Esophagus muscularis mucosa (tissue), 4 donors: ENCODE data around the gene YBX2. TPM values are rescaled to one million over a fixed set of nuclear protein-coding genes. Genes with fewer than 3 reads are reported as not detected.

Experiments
- DNase-seq: peaks from one replicate; pipeline ENCODE4 v3.0.0-alpha.2; 2017; ENCODE audit errors: extremely low spot score
- H3K27ac ChIP-seq, 4 donors: fragments of 200-600 bp; sonication (generic); replicated peaks in 1 of 4; 1 replicate in 3 of 4; 2 replicates in 1 of 4; pipeline ENCODE4 v1.5.1; 2016 to 2019; ENCODE audit warnings: mild to moderate bottlenecking in 1 of 4
- H3K27me3 ChIP-seq, 4 donors: fragments of 200-600 bp; sonication (generic); one replicate each; pipeline versions ENCODE4 v1.5.1 to v1.6.0; 2016 to 2019
- H3K36me3 ChIP-seq, 4 donors: fragments of 200-600 bp; sonication (generic); one replicate each; pipeline ENCODE4 v1.5.1; 2016 to 2019
- H3K4me1 ChIP-seq, 4 donors: fragments of 200-600 bp; sonication (generic); one replicate each; pipeline ENCODE4 v1.5.1; 2016 to 2019
- H3K4me3 ChIP-seq, 4 donors: fragments of 200-600 bp; sonication (generic); 1 replicate in 2 of 4; 2 replicates in 2 of 4; pipeline ENCODE4 v1.5.1; 2016 to 2019; ENCODE audit warnings: mild to moderate bottlenecking in 4 of 4, moderate library complexity in 1 of 4
- H3K9me3 ChIP-seq, 4 donors: fragments of 200-600 bp; sonication (generic); 1 replicate in 3 of 4; 2 replicates in 1 of 4; pipeline ENCODE4 v1.5.1; 2016 to 2019
- CTCF ChIP-seq, 3 experiments: fragments of 200-600 bp in 2 of 3; fragments of 450-650 bp in 1 of 3; sonication (generic) in 2 of 3; IDR thresholded peaks; one replicate each; pipeline ENCODE4 v1.5.1; 2017 to 2019; ENCODE audit warnings: antibody characterized with exemption in 3 of 3, mild to moderate bottlenecking in 2 of 3, moderate library complexity in 1 of 3
- EP300 ChIP-seq: sonication (generic); formaldehyde crosslinking; IDR thresholded peaks from one replicate; pipeline ENCODE4 v1.6.1; 2017; ENCODE audit warnings: antibody characterized with exemption
- POLR2A ChIP-seq: fragments of 450-650 bp; IDR thresholded peaks from one replicate; pipeline ENCODE4 v1.6.1; 2017; ENCODE audit warnings: antibody characterized with exemption, moderate library complexity, mild to moderate bottlenecking, low read depth
- POLR2AphosphoS5 ChIP-seq, 2 donors: sonication (generic); formaldehyde crosslinking; IDR thresholded peaks; one replicate each; pipeline ENCODE4 v1.6.1; 2017; ENCODE audit warnings: antibody characterized with exemption in 2 of 2
- WGBS: methylation state at CpG from one replicate; pipeline ENCODE4 v1.1.5; 2018; 5-methylcytosine and 5-hydroxymethylcytosine counted together
- intact Hi-C: fragments of 100-400 bp; cut with DNase I; formaldehyde crosslinking; loops from one replicate; pipeline ENCODE4 v1.15.1; 2023
- total RNA-seq, 4 donors: library from RNA; depleted of rRNA; stranded (reverse); fragments of >200 nt; gene quantifications; one replicate each; pipeline versions ENCODE4 v1.1.0 to v1.2.1, GENCODE V29; 2016

YBX2 gene
- total RNA-seq, 4 donors from 2014 or later: 3.6 to 8.7 (median 4.4) TPM

- H3K4me3 ChIP-seq: peak overlapping the region in 2 of 4 donors; percentile 31 to 46
- WGBS: 16% methylated on average over 5 of the region's 6 CpGs
- peaks cover 62 to 92% (median 89%) of the 10 kb centered on the region in 4 donors for H3K4me1 ChIP-seq
- H3K9me3 ChIP-seq: no peaks in the 10 kb centered on the region
- DNase-seq: no peak
- peaks cover 0 to 37% (median 4%) of the 10 kb centered on the region in 4 donors for H3K27me3 ChIP-seq
- H3K36me3 ChIP-seq: peaks cover 0 to 5% (median 3%) of the 10 kb centered on the region in 4 donors
- intact Hi-C loops: no loop called here
- peak overlapping the region; percentile 81 to 96 (median 92) for H3K27ac ChIP-seq
- TF ChIP-seq POLR2AphosphoS5 (IDR thresholded peaks at IDR 0.05) (peak in 1 of 2 donors; percentile 22), POLR2A (no peak), CTCF (IDR thresholded peaks at IDR 0.05) (no peak), EP300 (no peak)
These were observed 1.7 kb downstream of the YBX2 start for GRCh38 chr17:7292729-7293128.

DNA sequence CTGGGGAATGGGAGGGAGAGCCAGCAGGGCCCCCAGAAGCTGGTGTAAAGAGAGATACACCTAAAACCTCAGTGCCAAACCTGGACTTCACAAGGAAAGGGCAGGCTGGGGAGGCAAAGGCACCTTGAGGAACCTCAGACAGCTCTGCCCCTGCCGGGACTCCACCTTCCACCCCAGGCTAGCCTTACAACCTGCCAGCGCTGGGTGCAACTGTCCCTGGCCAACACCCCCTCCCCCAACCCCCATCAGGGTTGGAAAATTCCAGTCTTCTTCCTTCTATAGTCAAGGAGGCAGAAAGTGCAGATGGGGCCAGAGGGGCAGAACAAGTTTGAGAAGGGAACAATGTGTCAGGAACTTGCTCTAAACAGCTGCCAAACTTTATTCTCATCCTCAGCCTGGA is 2.2 kb downstream of the YBX2 start:
- TF ChIP-seq POLR2AphosphoS5 (IDR thresholded peaks at IDR 0.05) (peak; percentile 33 to 58), CTCF (IDR thresholded peaks at IDR 0.05) (no peak), POLR2A (no peak)
- Histone ChIP-seq H3K27me3 (peaks cover 0 to 37% (median 4%) of the 10 kb centered on the region in 4 donors), H3K4me3 (peak overlapping the region in 1 of 4 donors; percentile 46)

GRCh38 chr17:7290685-7291084 is 3.8 kb downstream of the YBX2 start:
- TF ChIP-seq POLR2AphosphoS5 (IDR thresholded peaks at IDR 0.05): peak; percentile 41 to 42
- TF ChIP-seq CTCF (IDR thresholded peaks at IDR 0.05): no peak
- no peak for TF ChIP-seq EP300
- TF ChIP-seq POLR2A: no peak
- peak overlapping the region; percentile 57 to 96 (median 92) for H3K27ac ChIP-seq
- intact Hi-C loops: no loop called here
- no peak for DNase-seq
- peaks cover 55 to 100% (median 97%) of the 10 kb centered on the region in 4 donors for H3K4me1 ChIP-seq
- H3K9me3 ChIP-seq: no peaks in the 10 kb centered on the region
- H3K4me3 ChIP-seq: no peak overlapping the region
- WGBS: 77% methylated on average over 11 of the region's 11 CpGs
- H3K36me3 ChIP-seq: peaks cover 12 to 24% (median 21%) of the 10 kb centered on the region in 4 donors
- H3K27me3 ChIP-seq: peaks cover 0 to 37% (median 4%) of the 10 kb centered on the region in 4 donors

More for the DNA sequence above, 2.2 kb downstream of the YBX2 start:
- intact Hi-C loops: no loop called here
- DNase-seq: no peak
- peaks cover 62 to 97% (median 94%) of the 10 kb centered on the region in 4 donors for H3K4me1 ChIP-seq
- WGBS: 37% methylated on average over 2 of the region's 2 CpGs
- peaks cover 0 to 9% (median 7%) of the 10 kb centered on the region in 4 donors for H3K36me3 ChIP-seq
- peak overlapping the region; percentile 81 to 96 (median 92) for H3K27ac ChIP-seq
- no peaks in the 10 kb centered on the region for H3K9me3 ChIP-seq

- intact Hi-C loops: no loop called here
- peaks cover 12 to 29% (median 26%) of the 10 kb centered on the region in 4 donors for H3K36me3 ChIP-seq
- peaks cover 0 to 37% (median 4%) of the 10 kb centered on the region in 4 donors for H3K27me3 ChIP-seq
- H3K27ac ChIP-seq: peak overlapping the region; percentile 57 to 96 (median 92)
- H3K4me1 ChIP-seq: peaks cover 55 to 100% (median 97%) of the 10 kb centered on the region in 4 donors
- TF ChIP-seq POLR2AphosphoS5 (IDR thresholded peaks at IDR 0.05) (peak in 1 of 2 donors; percentile 5), CTCF (IDR thresholded peaks at IDR 0.05) (no peak), POLR2A (no peak)
- no peak overlapping the region for H3K4me3 ChIP-seq
- DNase-seq: no peak
- no peaks in the 10 kb centered on the region for H3K9me3 ChIP-seq
- WGBS: 81% methylated on average over 17 of the region's 19 CpGs
These were observed 4.3 kb downstream of the YBX2 start for GRCh38 chr17:7290166-7290565.
